GM21390 (cell line): ENCODE data around the gene MTHFD2.

Experiments used
- ATAC-seq: cut with Tn5 transposase; IDR thresholded peaks from one replicate; pipeline ENCODE4 v1.9.1; 2021; ENCODE audit not compliant: unreplicated experiment

Gene MTHFD2

GRCh38 chr2:74260495-74260894, 62.1 kb downstream of the MTHFD2 start:
- ATAC-seq = no peak

DNA sequence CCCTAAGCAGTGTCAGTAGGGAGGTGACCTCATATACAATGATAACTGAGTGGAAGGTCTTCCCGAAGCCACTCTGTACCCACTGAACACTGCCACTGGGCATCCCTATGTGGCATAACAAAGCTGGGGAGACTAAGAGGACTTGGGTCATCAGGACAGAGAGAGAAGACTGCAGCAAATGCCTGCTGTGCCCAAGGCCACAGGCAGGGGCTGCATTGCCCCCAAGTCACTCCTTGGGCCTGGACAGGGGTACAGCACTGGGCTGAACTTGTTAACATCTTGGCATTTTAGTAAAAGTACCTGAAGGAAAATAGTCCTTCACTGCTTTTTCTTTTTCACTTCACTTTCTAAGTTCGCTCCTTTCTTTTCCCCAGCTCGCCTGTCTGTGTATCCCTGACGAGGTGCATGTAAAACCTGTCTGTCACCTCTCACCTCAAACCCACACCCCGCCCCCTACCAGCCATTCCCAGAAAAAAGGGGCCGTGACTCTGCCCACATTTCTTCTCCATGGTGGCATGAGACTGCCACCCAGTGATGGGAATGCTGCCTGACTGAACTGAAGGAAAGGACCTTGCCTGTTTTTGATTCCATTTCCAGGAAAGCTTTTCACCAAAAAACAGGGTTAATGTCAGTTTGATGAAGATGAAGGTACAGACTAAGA, 62.9 kb downstream of the MTHFD2 start:
- no peak for ATAC-seq

DNA sequence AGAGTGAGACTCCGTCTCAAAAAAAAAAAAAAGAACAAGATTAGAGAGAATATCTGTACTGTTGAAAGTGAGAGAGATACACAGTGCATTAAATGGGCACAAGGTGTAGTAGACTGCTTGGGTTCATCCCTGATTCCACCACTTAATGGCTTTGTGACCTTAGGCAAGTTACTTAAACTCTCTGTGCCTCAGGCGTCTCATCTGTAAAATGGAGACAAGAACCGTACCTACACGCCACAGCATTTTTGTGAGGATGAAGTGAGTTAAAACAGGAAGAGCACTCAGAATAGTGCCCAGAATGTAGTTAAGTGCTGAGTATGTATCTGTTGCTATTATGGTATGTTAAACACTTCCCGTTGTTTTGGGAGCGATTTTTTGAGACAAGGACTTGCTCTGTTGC, 64.3 kb downstream of the MTHFD2 start:
- no peak for ATAC-seq

DNA sequence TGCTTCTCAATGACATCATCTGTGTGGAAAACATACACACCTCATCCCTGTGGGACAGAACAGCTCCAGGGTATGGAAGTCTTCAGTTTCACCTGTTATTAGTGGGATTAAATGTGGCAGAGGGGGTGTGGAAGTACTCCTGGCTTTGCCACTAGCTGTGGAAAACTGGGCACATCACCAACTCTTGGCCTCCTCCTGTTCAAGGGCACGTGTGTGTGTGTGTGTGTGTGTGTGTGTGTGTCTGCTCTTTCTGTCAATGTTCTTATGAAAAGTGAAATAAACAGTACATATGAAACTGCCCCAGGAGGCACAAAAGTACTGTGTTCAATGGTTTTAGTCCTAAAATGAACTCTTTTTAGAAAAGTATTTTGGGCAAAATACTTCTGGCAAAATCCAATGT, 65.9 kb downstream of the MTHFD2 start:
- ATAC-seq = no peak

- ATAC-seq = no peak
Observed at GRCh38 chr2:74267068-74267467, 68.7 kb downstream of the MTHFD2 start.
